ENCODE results near the gene ATP6V0D1. TPM values are rescaled to one million over a fixed set of nuclear protein-coding genes. Genes with fewer than 3 reads are reported as not detected.
"Not testable (repeated sequence)": the region's sequence is repeated elsewhere in the genome, so short reads cannot be mapped to it uniquely, and the experiment has no call there.

ATP6V0D1 gene
- total RNA-seq, 3 donors from 2014 or later = 101 to 122 (median 104) TPM

DNA sequence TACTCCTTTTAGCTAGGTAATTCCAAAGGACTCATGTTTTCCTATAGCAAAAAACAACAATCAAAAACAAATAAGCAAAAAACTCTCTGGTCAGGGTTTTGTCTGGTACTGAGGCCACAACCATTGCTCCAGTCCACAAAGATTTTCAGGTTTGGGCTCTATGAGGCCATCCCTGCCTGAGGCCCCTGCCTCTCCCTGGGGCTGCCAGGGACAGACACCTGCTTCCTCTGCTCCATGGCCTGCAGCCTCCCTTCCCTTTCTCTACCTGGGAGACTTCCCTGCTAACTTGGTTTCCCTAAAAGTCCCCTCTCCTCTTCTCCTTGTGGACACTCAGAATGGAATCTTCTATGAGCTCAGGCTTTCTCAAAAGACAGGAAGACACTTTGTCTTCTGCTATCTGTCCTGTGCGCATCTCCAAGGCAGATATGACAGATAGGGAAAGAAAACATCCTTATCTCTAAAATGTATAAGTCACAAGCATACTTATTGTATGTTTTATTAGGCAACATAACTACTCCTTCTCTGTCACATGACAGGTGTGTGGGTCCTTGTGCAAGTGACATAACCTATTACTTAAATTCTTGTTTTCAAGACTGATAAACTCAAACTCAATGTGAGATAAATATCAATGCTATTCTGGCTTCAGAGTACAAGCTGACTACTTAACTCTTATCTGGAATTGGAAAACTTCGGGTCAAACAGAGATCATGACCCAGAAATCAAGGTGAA is 63.5 kb downstream of the ATP6V0D1 start:
- intact Hi-C loops (cut with DNase I; ENCODE audit: low total_unique reads) = loop anchor here (10.0 kb wide), 1 partner anchor 243 kb away; the partner anchor contains the start of gene NOL3
- DNase-seq (ENCODE audit: low spot score in 2 of 2) = no peak
- Histone ChIP-seq H3K4me1 (no peaks in the 10 kb centered on the region), H3K4me3 (no peak overlapping the region), H3K27ac (peak overlapping the region in 1 of 2 donors; percentile 32), H3K27me3 (no peaks in the 10 kb centered on the region), H3K36me3 (no peaks in the 10 kb centered on the region), H3K9me3 (no peaks in the 10 kb centered on the region)
- TF ChIP-seq POLR2A (IDR thresholded peaks at IDR 0.05) = no peak
- TF ChIP-seq, protein P1, sequence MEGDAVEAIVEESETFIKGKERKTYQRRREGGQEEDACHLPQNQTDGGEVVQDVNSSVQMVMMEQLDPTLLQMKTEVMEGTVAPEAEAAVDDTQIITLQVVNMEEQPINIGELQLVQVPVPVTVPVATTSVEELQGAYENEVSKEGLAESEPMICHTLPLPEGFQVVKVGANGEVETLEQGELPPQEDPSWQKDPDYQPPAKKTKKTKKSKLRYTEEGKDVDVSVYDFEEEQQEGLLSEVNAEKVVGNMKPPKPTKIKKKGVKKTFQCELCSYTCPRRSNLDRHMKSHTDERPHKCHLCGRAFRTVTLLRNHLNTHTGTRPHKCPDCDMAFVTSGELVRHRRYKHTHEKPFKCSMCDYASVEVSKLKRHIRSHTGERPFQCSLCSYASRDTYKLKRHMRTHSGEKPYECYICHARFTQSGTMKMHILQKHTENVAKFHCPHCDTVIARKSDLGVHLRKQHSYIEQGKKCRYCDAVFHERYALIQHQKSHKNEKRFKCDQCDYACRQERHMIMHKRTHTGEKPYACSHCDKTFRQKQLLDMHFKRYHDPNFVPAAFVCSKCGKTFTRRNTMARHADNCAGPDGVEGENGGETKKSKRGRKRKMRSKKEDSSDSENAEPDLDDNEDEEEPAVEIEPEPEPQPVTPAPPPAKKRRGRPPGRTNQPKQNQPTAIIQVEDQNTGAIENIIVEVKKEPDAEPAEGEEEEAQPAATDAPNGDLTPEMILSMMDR (IDR thresholded peaks at IDR 0.05) = no peak
- no peak for TF ChIP-seq POLR2AphosphoS5 (IDR thresholded peaks at IDR 0.05)

DNA sequence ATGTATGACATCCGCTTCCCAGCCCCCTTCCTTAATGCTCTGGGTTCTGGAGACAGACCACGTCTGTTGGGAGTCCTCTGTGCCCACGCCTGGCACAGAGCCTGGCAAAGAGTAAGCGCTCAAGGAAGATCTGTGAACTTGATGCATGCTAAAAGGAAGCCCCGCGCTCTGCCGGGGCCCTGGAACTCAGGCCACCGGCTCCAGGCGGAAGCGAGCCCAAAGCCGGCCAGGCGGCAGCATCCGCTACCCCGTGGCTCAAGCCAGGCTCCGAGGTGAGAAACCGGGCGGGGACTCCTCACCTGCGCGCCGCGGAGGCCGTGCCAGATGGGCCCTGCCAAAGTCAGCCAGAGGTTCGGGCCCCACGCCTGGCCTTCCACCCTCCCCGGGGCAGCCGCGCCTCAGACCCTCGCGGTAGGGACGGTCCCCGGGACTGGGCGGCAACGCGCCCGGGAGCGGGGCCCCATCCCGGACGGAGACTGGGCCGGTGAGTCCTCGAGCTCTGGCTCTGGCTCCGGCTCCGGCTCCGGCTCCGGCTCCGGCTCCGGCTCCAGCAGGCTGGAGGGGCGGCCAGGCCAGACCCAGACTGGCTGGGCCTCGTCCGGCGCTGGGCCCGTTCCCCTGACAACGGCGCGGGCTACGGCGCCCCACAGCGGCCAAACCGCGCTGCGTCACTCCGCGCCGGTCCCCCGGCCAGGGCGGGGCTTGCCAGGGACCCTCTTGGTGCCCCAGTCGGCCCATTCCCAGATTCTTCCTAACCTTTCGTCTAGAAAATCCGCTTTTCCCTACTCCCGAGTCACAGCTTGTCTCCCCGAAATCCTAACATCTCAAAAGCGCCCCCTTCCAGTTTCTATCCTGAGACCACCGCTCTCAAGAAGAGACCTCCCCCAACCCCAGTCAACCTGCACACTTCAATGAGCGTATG is 64.8 kb downstream of the ATP6V0D1 start, which contains the start of gene ZDHHC1:
Gene ZDHHC1, minus strand, starts transcription at position 606 of the 922 bp plus-strand sequence. CDS start 8,702 bp downstream, outside the sequence.
- H3K4me1 ChIP-seq = no peaks in the 10 kb centered on the region
- no peaks in the 10 kb centered on the region for H3K36me3 ChIP-seq

DNA sequence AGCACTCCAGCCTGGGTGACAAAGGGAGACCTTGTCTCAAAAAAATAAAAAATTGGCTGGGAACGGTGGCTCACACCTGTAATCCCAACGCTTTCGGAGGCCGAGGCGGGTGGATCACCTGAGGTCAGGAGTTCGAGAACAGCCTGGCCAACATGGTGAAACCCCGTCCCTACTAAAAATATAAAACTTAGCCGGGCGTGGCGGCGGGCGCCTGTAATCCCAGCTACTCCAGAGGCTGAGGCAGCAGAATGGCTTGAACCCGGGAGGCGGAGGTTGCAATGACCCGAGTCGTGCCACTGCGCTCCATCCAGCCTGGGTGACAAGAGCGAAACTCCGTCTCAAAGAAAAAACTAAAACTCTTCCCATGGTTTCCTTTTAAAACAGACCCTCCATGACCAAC is 65.5 kb downstream of the ATP6V0D1 start:
- H3K4me1 ChIP-seq; H3K27me3 ChIP-seq; H3K9me3 ChIP-seq; DNase-seq (ENCODE audit: low spot score in 2 of 2); H3K36me3 ChIP-seq: not testable (repeated sequence)
- Histone ChIP-seq H3K27ac (peak overlapping the region; percentile 95 to 97), H3K4me3 (peak overlapping the region; percentile 78 to 96 (median 79))
- intact Hi-C loops (cut with DNase I; ENCODE audit: low total_unique reads) = loop anchor here (10.0 kb wide), 1 partner anchor 241 kb away; the partner anchor contains the start of gene NOL3

More for the DNA sequence above, 64.8 kb downstream of the ATP6V0D1 start, which contains the start of gene ZDHHC1:
- TF ChIP-seq POLR2AphosphoS5 (IDR thresholded peaks at IDR 0.05) (peak in 1 of 3 donors; percentile 83), POLR2A (IDR thresholded peaks at IDR 0.05) (peak; percentile 44)
- TF ChIP-seq, protein P1 (IDR thresholded peaks at IDR 0.05) = peak in 2 of 3 donors; percentile 40 to 52
- no peaks in the 10 kb centered on the region for H3K27me3 ChIP-seq
- no peaks in the 10 kb centered on the region for H3K9me3 ChIP-seq
- peak within 1 kb of the TSS; percentile 95 to 97 for H3K27ac ChIP-seq
- intact Hi-C loops (cut with DNase I; ENCODE audit: low total_unique reads) = loop anchor here (10.0 kb wide), 1 partner anchor 241 kb away; the partner anchor contains the start of gene NOL3
- H3K4me3 ChIP-seq = peak within 1 kb of the TSS; percentile 78 to 96 (median 79)
- peak; percentile 51 to 77 for DNase-seq (ENCODE audit: low spot score in 2 of 2)

DNA sequence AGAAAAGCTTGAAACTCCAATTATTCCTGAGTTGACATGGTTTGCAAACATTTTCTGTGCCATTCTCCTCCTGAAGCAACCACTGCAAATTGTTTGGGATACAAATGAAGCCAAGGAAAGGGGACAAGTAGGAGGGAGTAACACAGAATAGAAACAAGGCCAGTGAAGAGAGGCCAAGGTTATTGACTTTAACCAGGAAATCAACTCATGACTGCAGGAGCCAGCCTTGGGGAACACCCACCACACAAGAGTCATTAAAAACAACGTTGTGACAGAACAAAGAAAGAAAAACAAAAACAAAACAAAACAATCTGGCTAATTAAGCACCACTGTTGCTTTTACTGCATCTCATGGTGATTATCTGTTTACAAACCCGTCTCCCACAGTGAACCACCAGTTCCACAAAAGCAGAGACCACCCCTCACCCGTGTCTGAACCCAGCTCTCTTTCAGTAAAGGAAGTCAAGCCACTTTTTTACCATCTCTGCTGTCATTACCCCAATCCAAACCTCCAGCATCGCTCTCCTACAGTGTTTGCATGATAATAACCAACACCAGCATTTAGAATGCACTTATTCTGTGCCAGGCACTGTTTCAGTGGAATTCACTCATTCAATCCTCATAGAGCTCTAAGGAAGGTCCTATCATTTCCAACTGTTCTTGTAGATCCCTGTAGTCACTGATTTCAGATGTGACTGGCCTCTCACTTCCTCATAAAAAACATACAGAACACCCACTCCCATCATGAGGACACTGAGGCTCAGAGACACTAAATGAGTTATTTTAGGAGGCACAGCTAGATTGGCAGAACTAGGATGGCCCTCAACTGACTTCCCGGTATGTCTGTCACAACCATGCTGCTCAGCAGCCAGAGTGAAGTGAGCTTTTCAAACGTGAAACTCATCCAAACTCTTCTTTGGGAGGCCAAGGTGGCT is 66.7 kb downstream of the ATP6V0D1 start:
- H3K4me1 ChIP-seq = no peaks in the 10 kb centered on the region
- H3K27ac ChIP-seq = peak overlapping the region; percentile 44 to 73
- no peak overlapping the region for H3K4me3 ChIP-seq
- H3K36me3 ChIP-seq = no peaks in the 10 kb centered on the region
- intact Hi-C loops (cut with DNase I; ENCODE audit: low total_unique reads) = loop anchor here (10.0 kb wide), 1 partner anchor 239 kb away; the partner anchor contains the start of gene NOL3
- TF ChIP-seq POLR2A (IDR thresholded peaks at IDR 0.05) (no peak), POLR2AphosphoS5 (IDR thresholded peaks at IDR 0.05) (no peak)
- TF ChIP-seq, protein P1 (IDR thresholded peaks at IDR 0.05) = no peak
- H3K9me3 ChIP-seq = no peaks in the 10 kb centered on the region
- DNase-seq (ENCODE audit: low spot score in 2 of 2) = no peak
- no peaks in the 10 kb centered on the region for H3K27me3 ChIP-seq
